ENCODE measurements around the gene MRPL42. TPM values are rescaled to one million over a fixed set of nuclear protein-coding genes. Genes with fewer than 3 reads are reported as not detected.

The MRPL42 gene
- 87.1 and 108 TPM in 2 replicates for total RNA-seq

GRCh38 chr12:93467351-93468007 is at the start of gene MRPL42:
MRPL42 (plus strand) TSS chr12:93467514; CDS start chr12:93469286, 1,772 bp downstream.

GRCh38 chr12:93441617-93442410 is 25.5 kb upstream of the MRPL42 start, which contains the start of gene UBE2N:
UBE2N (minus strand) TSS chr12:93441947; CDS start chr12:93441884, 63 bp downstream.

Small RNA genes lying within 50 kb of the gene (small RNA-seq; reads per million reads assigned to genes)
- gene RF00019, result not detected

Other genes with a start within 250 kb of the MRPL42 start
- gene NUDT4, start 89.6 kb upstream of the MRPL42 start, total RNA-seq, result 212 and 278 TPM in 2 replicates
- 134 and 143 TPM in 2 replicates for gene UBE2N, start 25.6 kb upstream of the MRPL42 start, total RNA-seq
- 1.7 and 8.3 TPM in 2 replicates for gene SOCS2, start 105.2 kb downstream of the MRPL42 start, total RNA-seq
- 12.9 and 13.1 TPM in 2 replicates for gene CRADD, start 209.9 kb downstream of the MRPL42 start, total RNA-seq

All from thoracic aorta endothelial cell (primary cell).